Heart left ventricle (tissue), 13 donors: ENCODE measurements around the gene MRPS35.

Source experiments
- CTCF ChIP-seq, 12 donors: fragments of 200-600 bp; sonication (generic) in 4 of 12; IDR thresholded peaks; one replicate each; pipeline versions ENCODE4 v1.5.0 to v1.8.0; 2018 to 2022; ENCODE audit warnings: antibody characterized with exemption in 12 of 12, mild to moderate bottlenecking in 5 of 12
- POLR2A ChIP-seq, 2 donors: fragments of 450-650 bp; IDR thresholded peaks; one replicate each; pipeline ENCODE4 v1.6.1; 2017; ENCODE audit warnings: antibody characterized with exemption in 2 of 2, mild to moderate bottlenecking in 2 of 2, moderate library complexity in 2 of 2
- donor health status: ischemic (EF 13 %, LVEDD 7.1; RV severe dilation, severe dysfunction).
- donor health status: DM: no; HTN: yes; CAD: no.
- donor health status: DM: no; HTN: no; CAD: no.
- donor health status: ischemic (EF 25% LVEDD 6.9; RV normal size, moderate dysfunction).
- donor health status: ischemic (EF 25% LVEDD 5.7; RV mildly dilated, moderate dysfunction).
- donor health status: ischemic (EF 35%, LVEDD 5.7; RV mildly dilated, moderate dysfunction).
- donor health status: nonischemic (EF 11% LVEDD 7.7; RV severe dilation, severe dysfunction).
- donor health status: DM: yes; HTN: yes; CAD: no.
- donor health status: PGD.
- donor health status: ischemic (EF 29% LVEDD 5.4; RV normal size, mild dysfunction).
- donor health status: nonischemic (EF 23%, LVEDD 6.1; RV moderate dilation, normal function).

- TF ChIP-seq CTCF (IDR thresholded peaks at IDR 0.05) (no peak), POLR2A (IDR thresholded peaks at IDR 0.05) (no peak)
Observed at GRCh38 chr12:27780612-27781408, 70.2 kb downstream of the MRPS35 start.
